HepG2 (cell line): ENCODE data around the gene USP9X. TPM values are rescaled to one million over a fixed set of nuclear protein-coding genes. Genes with fewer than 3 reads are reported as not detected.

Source experiments
- ATAC-seq: fragments of 200-7000 bp; cut with Tn5 transposase; 3 replicates; pipeline ENCODE4 v1.9.1; 2020; ENCODE audit warnings: mild to moderate bottlenecking, moderate library complexity
- BruUV-seq: library from RNA; stranded (reverse); fragments of 400-500 nt; replicated peaks from 2 replicates; lab custom pipeline; 2021; lab: Mats Ljungman, UMichigan
- CTCF ChIA-PET: fragments of 300-600 bp; formaldehyde crosslinking; extraction: SDS; loops from one replicate; lab custom pipeline; 2021; ENCODE audit warnings: low total read pairs, inconsistent platforms, low intra/inter-chr PET ratio; lab: Yijun Ruan, JAX
- POLR2A ChIA-PET: fragments of 350-600 bp; sonication (Branson Sonifier 250); formaldehyde crosslinking; loops from one replicate; lab custom pipeline; 2020; ENCODE audit warnings: antibody characterized with exemption, inconsistent platforms; lab: Yijun Ruan, JAX
- DNase-seq: peaks from one replicate; pipeline ENCODE4 v3.0.0-alpha.2; 2015; ENCODE audit warnings: low spot score
- FAIRE-seq: peaks from 3 replicates; lab custom pipeline; 2011; peaks lifted over from hg19 to GRCh38; lab: Jason Lieb, UNC
- H2AFZ ChIP-seq: one replicate; pipeline ENCODE4 v1.6.1; 2011; ENCODE audit warnings: low read length, inconsistent platforms
- H3K27ac ChIP-seq: fragments of 300-600 bp; 3 replicates; pipeline ENCODE4 v1.8.0; 2011; ENCODE audit warnings: mixed run types, mild to moderate bottlenecking, mixed read lengths, low read length, inconsistent platforms; ENCODE audit not compliant: insufficient read depth; ENCODE audit errors: extremely low read length
- H3K27me3 ChIP-seq, 2 experiments: fragments of 200-600 bp in 1 of 2; 2 replicates in 1 of 2; 3 replicates in 1 of 2; pipeline versions ENCODE4 v1.6.0 to v1.8.0; 2011; ENCODE audit warnings: low read length in 2 of 2, mild to moderate bottlenecking in 2 of 2, moderate library complexity in 2 of 2, inconsistent platforms in 1 of 2; ENCODE audit not compliant: insufficient read depth in 2 of 2, control insufficient read depth in 1 of 2
- H3K36me3 ChIP-seq, 2 experiments: fragments of 200-600 bp in 1 of 2; replicated peaks in 1 of 2; 2 replicates in 1 of 2; 3 replicates in 1 of 2; pipeline versions ENCODE4 v1.5.1 to v1.8.0; 2011; ENCODE audit warnings: low read length in 2 of 2, inconsistent platforms in 1 of 2; ENCODE audit not compliant: insufficient read depth in 2 of 2, control insufficient read depth in 1 of 2
- H3K4me1 ChIP-seq: 2 replicates; pipeline ENCODE4 v1.5.1; 2012; ENCODE audit warnings: low read length, inconsistent platforms; ENCODE audit not compliant: insufficient read depth
- H3K4me2 ChIP-seq: 2 replicates; pipeline ENCODE4 v1.6.0; 2011; ENCODE audit warnings: low read depth, low read length, inconsistent platforms
- H3K4me3 ChIP-seq, 3 experiments: fragments of 200-600 bp in 1 of 3; sonication (generic), shearing (Covaris generic) in 1 of 3; replicated peaks in 1 of 3; 2 replicates each; pipeline ENCODE4 v1.5.1; 2011 to 2016; ENCODE audit warnings: low read length in 3 of 3, inconsistent platforms in 2 of 3, low read depth in 2 of 3, mild to moderate bottlenecking in 2 of 3, control low read depth in 1 of 3, mixed read lengths in 1 of 3; ENCODE audit not compliant: insufficient read depth in 1 of 3
- H3K79me2 ChIP-seq: one replicate; pipeline ENCODE4 v1.6.1; 2011; ENCODE audit warnings: low read length, inconsistent platforms; ENCODE audit not compliant: insufficient read depth
- H3K9ac ChIP-seq: 2 replicates; pipeline ENCODE4 v1.6.0; 2011; ENCODE audit warnings: mild to moderate bottlenecking, low read depth, low read length, inconsistent platforms; ENCODE audit not compliant: insufficient read depth
- H3K9me3 ChIP-seq: 2 replicates; pipeline ENCODE4 v1.5.1; 2012; ENCODE audit warnings: mild to moderate bottlenecking, low read length
- H4K20me1 ChIP-seq: 2 replicates; pipeline ENCODE4 v1.6.0; 2011; ENCODE audit warnings: inconsistent platforms, mild to moderate bottlenecking, low read length, moderate library complexity; ENCODE audit not compliant: insufficient read depth
- DMTF1 ChIP-seq: sonication (generic); formaldehyde crosslinking; IDR thresholded peaks from 2 replicates; pipeline ENCODE4 v1.4.0; 2020; ENCODE audit warnings: mild to moderate bottlenecking, missing genetic modification reagents
- EHMT2 ChIP-seq: fragments of 200-600 bp; sonication (generic); IDR thresholded peaks from 2 replicates; pipeline ENCODE4 v1.7.0; 2017; ENCODE audit warnings: antibody characterized with exemption, low read depth, low read length, borderline replicate concordance
- HNRNPL ChIP-seq: fragments of 200-400 bp; formaldehyde crosslinking; IDR thresholded peaks from 2 replicates; pipeline ENCODE4 v1.6.1; 2017; ENCODE audit warnings: mild to moderate bottlenecking, low read depth, low read length
- HOXA5 ChIP-seq: sonication (generic); formaldehyde crosslinking; IDR thresholded peaks from 2 replicates; pipeline ENCODE4 v1.4.0; 2020; ENCODE audit warnings: missing genetic modification reagents
- NFRKB ChIP-seq: fragments of 450-650 bp; IDR thresholded peaks from 2 replicates; pipeline ENCODE4 v1.6.1; 2017
- ZHX2 ChIP-seq, 2 experiments: sonication (generic) in 1 of 2; formaldehyde crosslinking in 1 of 2; IDR thresholded peaks; 2 replicates each; pipeline versions ENCODE4 v1.6.1 to v1.9.0; 2014 to 2022; ENCODE audit warnings: antibody characterized with exemption in 1 of 2, borderline replicate concordance in 1 of 2, inconsistent platforms in 1 of 2, low read depth in 1 of 2, missing genetic modification reagents in 1 of 2
- ZNF205 ChIP-seq: IDR thresholded peaks from 2 replicates; pipeline ENCODE4 v1.6.1; 2018; ENCODE audit warnings: missing biosample characterization, missing genetic modification reagents
- ZNF441 ChIP-seq: sonication (generic); formaldehyde crosslinking; IDR thresholded peaks from 2 replicates; pipeline ENCODE4 v1.7.0; 2021; ENCODE audit warnings: missing genetic modification reagents, borderline replicate concordance
- ZNF605 ChIP-seq: sonication (generic); formaldehyde crosslinking; IDR thresholded peaks from 2 replicates; pipeline ENCODE4 v1.8.0; 2022; ENCODE audit warnings: mild to moderate bottlenecking, missing genetic modification reagents
- WGBS: methylation state at CpG from one replicate; pipeline ENCODE4 v1.1.6; 2017; ENCODE audit warnings: low lambda C conversion rate; 5-methylcytosine and 5-hydroxymethylcytosine counted together
- in situ Hi-C: cut with HindIII; loops from 2 replicates; pipeline ENCODE4 v1.10.0; 2017; ENCODE audit warnings: low pct_unique_long_range_greater_than_20kb; ENCODE audit not compliant: extremely low pct_ligation_motif_present
- intact Hi-C: fragments of 100-400 bp; cut with micrococcal nuclease; formaldehyde crosslinking; loops from one replicate; pipeline ENCODE4 v1.10.0; 2022; ENCODE audit not compliant: unreplicated experiment
- polyA plus RNA-seq, 8 experiments: library from polyadenylated mRNA; depleted of rRNA in 3 of 8; stranded (reverse) in 7 of 8; unstranded in 1 of 8; fragments of >200 nt; fragmentation: Illumina TruSeq in 4 of 8; extraction: Trizol in 4 of 8; gene quantifications; 2 replicates each; pipeline versions ENCODE4 v1.2.1 to v1.2.3, GENCODE V29; 2011 to 2016; ENCODE audit warnings: low read depth in 4 of 8, missing spikeins in 1 of 8, mixed read lengths in 1 of 8; ENCODE audit not compliant: insufficient read depth in 1 of 8
- total RNA-seq, 5 experiments: library from RNA; depleted of rRNA; stranded (reverse); fragments of >200 nt; fragmentation: Illumina TruSeq; extraction: Trizol; gene quantifications; 2 replicates each; pipeline ENCODE4 v1.2.3, GENCODE V29; 2016; ENCODE audit warnings: low read depth in 1 of 5
- TF ChIP-seq, protein P1 (sequence below): sonication (generic); formaldehyde crosslinking; IDR thresholded peaks from 2 replicates; pipeline ENCODE4 v1.9.0; 2021; ENCODE audit warnings: missing genetic modification reagents, borderline replicate concordance

USP9X gene
- total and polyA plus RNA-seq, 2 of the 13 experiments (the other 11 are each of a cell fraction or from before 2014, with no cell fraction given): 22.2 to 40.5 TPM

DNA sequence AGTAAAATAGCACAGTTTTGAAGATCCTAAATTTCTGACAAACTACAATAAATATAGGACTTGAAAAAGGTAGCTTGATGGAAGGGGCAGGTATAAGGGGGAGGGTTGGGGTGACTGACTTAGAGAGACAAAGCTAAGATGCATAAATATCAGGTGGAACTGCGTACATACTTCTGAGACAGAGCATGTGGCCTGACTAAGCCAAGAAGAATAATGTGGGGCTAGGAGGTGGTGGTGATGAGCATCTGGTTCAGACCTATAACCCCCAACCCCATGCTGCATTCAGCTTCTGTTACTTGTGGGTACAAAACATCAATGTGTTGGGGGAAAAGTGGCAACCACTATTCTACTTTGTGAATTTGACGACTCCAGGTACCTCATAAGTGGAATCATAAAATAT, 19.8 kb downstream of the USP9X start:
- H3K4me3 ChIP-seq: no peak overlapping the region
- H3K79me2 ChIP-seq: peaks cover 86% of the 10 kb centered on the region
- FAIRE-seq (no peak), DNase-seq (no peak), ATAC-seq (no peak)
- TF ChIP-seq HNRNPL (no peak), ZNF605 (CRISPR knock-in tag) (no peak), EHMT2 (no peak), ZNF205 (CRISPR knock-in tag) (no peak), ZHX2 (IDR thresholded peaks at IDR 0.05; ENCODE audit: low read depth) (no peak), ZHX2 (CRISPR knock-in tag; IDR thresholded peaks at IDR 0.05; ENCODE audit: borderline replicate concordance) (no peak), ZNF441 (CRISPR knock-in tag) (no peak), NFRKB (no peak), HOXA5 (CRISPR knock-in tag) (no peak), DMTF1 (no peak)
- TF ChIP-seq, protein P1, sequence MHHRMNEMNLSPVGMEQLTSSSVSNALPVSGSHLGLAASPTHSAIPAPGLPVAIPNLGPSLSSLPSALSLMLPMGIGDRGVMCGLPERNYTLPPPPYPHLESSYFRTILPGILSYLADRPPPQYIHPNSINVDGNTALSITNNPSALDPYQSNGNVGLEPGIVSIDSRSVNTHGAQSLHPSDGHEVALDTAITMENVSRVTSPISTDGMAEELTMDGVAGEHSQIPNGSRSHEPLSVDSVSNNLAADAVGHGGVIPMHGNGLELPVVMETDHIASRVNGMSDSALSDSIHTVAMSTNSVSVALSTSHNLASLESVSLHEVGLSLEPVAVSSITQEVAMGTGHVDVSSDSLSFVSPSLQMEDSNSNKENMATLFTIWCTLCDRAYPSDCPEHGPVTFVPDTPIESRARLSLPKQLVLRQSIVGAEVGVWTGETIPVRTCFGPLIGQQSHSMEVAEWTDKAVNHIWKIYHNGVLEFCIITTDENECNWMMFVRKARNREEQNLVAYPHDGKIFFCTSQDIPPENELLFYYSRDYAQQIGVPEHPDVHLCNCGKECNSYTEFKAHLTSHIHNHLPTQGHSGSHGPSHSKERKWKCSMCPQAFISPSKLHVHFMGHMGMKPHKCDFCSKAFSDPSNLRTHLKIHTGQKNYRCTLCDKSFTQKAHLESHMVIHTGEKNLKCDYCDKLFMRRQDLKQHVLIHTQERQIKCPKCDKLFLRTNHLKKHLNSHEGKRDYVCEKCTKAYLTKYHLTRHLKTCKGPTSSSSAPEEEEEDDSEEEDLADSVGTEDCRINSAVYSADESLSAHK: no peak
- no peak overlapping the region for H3K9ac ChIP-seq
- ChIA-PET POLR2A (no interaction called here), CTCF (no interaction called here)
- BruUV-seq: no TSS peak
- intact Hi-C loops: no loop called here
- peaks cover 23% of the 10 kb centered on the region for H3K4me1 ChIP-seq
- no peaks in the 10 kb centered on the region for H3K36me3 ChIP-seq
- no peaks in the 10 kb centered on the region for H3K27me3 ChIP-seq
- H4K20me1 ChIP-seq: peaks cover 60% of the 10 kb centered on the region
- in situ Hi-C loops: no loop called here
- H3K27ac ChIP-seq: no peak overlapping the region
- H2AFZ ChIP-seq: no peak overlapping the region
- no peaks in the 10 kb centered on the region for H3K9me3 ChIP-seq
- 89% methylated on average over 2 of the region's 2 CpGs for WGBS
- H3K4me2 ChIP-seq: no peak overlapping the region
